Measurements from ENCODE around the gene ZBTB38. TPM values are rescaled to one million over a fixed set of nuclear protein-coding genes. Genes with fewer than 3 reads are reported as not detected.

The ZBTB38 gene
- total and polyA plus RNA-seq, 2 experiments from 2014 or later, result 8.7 to 11.5 TPM

DNA sequence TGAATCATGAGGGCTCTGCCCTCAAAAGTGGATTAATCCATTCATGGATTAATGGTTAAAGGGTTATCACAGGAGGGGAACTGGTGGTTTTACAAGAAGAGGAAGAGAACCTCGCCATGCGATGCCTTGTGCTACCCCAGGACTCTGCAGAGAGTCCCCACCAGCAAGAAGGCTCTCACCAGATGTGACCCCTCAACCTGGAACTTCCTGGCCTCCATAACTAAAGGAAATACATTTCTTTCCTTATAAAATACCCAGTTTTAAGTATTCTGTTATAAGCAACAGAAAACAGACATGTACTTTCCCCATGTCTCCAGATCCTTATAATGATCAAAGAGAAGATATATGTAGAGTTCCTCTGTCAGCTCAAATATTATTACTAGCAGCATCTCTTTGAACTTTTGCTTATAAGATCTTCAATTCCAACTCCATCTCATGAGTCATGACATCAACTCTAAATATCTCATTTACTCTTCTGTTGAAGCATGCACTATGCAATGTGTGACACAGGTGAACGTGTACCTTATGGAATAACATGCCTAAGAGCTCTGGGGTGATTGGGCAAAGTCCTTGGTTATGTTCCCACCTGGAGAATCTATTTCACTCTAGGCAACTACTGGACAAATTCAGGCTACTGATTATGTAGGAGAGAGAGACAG lies 37.5 kb upstream of the ZBTB38 start:
- Mint-ChIP-seq H3K27me3 (ENCODE audit: insufficient read depth, low read depth, poor library complexity) (peaks cover 5% of the 10 kb centered on the region), H3K4me3 (no peak overlapping the region), H3K9me3 (no peaks in the 10 kb centered on the region; the same call in 2 of the 3 replicates), H3K27ac (no peak overlapping the region), H3K36me3 (ENCODE audit: low read depth) (no peaks in the 10 kb centered on the region), H3K4me1 (peaks cover 31% of the 10 kb centered on the region)
- no peaks in the 10 kb centered on the region for H3K36me3 ChIP-seq (ENCODE audit: insufficient read depth)
- H3K4me1 ChIP-seq (ENCODE audit: insufficient read depth), result peaks cover 19% of the 10 kb centered on the region
- H2AFZ ChIP-seq, result no peak overlapping the region
- DNase-seq (ENCODE audit: low spot score) (no peak), ATAC-seq (no peak)
- H3K27ac ChIP-seq (ENCODE audit: low read depth), result no peak overlapping the region
- no peak overlapping the region for H3K4me3 ChIP-seq
- peaks cover 6% of the 10 kb centered on the region; the same call in 1 of the 2 replicates for H3K9me2 ChIP-seq (ENCODE audit: insufficient read depth)
- no peaks in the 10 kb centered on the region for H3K79me2 ChIP-seq (replicated peaks; ENCODE audit: insufficient read depth)
- no peak overlapping the region for H3K4me2 ChIP-seq
- no peaks in the 10 kb centered on the region for H3K27me3 ChIP-seq (ENCODE audit: insufficient read depth)
- H3F3A ChIP-seq (replicated peaks; ENCODE audit: low read depth), result no peaks in the 10 kb centered on the region
- TF ChIP-seq ZNF114 (CRISPR knock-in tag; IDR thresholded peaks at IDR 0.05) (no peak), CREB1 (CRISPR knock-in tag; IDR thresholded peaks at IDR 0.05; ENCODE audit: low read depth) (no peak), JUNB (IDR thresholded peaks at IDR 0.05; ENCODE audit: unreplicated experiment) (no peak), POLR2AphosphoS5 (IDR thresholded peaks at IDR 0.05; ENCODE audit: low read depth) (no peak), ZNF331 (CRISPR knock-in tag; IDR thresholded peaks at IDR 0.05; ENCODE audit: low read depth) (no peak), NANOG (IDR thresholded peaks at IDR 0.05; ENCODE audit: borderline replicate concordance) (no peak), STAT1 (IDR thresholded peaks at IDR 0.05; ENCODE audit: unreplicated experiment) (no peak)
- TF ChIP-seq, protein P1, sequence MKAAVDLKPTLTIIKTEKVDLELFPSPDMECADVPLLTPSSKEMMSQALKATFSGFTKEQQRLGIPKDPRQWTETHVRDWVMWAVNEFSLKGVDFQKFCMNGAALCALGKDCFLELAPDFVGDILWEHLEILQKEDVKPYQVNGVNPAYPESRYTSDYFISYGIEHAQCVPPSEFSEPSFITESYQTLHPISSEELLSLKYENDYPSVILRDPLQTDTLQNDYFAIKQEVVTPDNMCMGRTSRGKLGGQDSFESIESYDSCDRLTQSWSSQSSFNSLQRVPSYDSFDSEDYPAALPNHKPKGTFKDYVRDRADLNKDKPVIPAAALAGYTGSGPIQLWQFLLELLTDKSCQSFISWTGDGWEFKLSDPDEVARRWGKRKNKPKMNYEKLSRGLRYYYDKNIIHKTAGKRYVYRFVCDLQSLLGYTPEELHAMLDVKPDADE (IDR thresholded peaks at IDR 0.05), result no peak
- TF ChIP-seq, protein P2, sequence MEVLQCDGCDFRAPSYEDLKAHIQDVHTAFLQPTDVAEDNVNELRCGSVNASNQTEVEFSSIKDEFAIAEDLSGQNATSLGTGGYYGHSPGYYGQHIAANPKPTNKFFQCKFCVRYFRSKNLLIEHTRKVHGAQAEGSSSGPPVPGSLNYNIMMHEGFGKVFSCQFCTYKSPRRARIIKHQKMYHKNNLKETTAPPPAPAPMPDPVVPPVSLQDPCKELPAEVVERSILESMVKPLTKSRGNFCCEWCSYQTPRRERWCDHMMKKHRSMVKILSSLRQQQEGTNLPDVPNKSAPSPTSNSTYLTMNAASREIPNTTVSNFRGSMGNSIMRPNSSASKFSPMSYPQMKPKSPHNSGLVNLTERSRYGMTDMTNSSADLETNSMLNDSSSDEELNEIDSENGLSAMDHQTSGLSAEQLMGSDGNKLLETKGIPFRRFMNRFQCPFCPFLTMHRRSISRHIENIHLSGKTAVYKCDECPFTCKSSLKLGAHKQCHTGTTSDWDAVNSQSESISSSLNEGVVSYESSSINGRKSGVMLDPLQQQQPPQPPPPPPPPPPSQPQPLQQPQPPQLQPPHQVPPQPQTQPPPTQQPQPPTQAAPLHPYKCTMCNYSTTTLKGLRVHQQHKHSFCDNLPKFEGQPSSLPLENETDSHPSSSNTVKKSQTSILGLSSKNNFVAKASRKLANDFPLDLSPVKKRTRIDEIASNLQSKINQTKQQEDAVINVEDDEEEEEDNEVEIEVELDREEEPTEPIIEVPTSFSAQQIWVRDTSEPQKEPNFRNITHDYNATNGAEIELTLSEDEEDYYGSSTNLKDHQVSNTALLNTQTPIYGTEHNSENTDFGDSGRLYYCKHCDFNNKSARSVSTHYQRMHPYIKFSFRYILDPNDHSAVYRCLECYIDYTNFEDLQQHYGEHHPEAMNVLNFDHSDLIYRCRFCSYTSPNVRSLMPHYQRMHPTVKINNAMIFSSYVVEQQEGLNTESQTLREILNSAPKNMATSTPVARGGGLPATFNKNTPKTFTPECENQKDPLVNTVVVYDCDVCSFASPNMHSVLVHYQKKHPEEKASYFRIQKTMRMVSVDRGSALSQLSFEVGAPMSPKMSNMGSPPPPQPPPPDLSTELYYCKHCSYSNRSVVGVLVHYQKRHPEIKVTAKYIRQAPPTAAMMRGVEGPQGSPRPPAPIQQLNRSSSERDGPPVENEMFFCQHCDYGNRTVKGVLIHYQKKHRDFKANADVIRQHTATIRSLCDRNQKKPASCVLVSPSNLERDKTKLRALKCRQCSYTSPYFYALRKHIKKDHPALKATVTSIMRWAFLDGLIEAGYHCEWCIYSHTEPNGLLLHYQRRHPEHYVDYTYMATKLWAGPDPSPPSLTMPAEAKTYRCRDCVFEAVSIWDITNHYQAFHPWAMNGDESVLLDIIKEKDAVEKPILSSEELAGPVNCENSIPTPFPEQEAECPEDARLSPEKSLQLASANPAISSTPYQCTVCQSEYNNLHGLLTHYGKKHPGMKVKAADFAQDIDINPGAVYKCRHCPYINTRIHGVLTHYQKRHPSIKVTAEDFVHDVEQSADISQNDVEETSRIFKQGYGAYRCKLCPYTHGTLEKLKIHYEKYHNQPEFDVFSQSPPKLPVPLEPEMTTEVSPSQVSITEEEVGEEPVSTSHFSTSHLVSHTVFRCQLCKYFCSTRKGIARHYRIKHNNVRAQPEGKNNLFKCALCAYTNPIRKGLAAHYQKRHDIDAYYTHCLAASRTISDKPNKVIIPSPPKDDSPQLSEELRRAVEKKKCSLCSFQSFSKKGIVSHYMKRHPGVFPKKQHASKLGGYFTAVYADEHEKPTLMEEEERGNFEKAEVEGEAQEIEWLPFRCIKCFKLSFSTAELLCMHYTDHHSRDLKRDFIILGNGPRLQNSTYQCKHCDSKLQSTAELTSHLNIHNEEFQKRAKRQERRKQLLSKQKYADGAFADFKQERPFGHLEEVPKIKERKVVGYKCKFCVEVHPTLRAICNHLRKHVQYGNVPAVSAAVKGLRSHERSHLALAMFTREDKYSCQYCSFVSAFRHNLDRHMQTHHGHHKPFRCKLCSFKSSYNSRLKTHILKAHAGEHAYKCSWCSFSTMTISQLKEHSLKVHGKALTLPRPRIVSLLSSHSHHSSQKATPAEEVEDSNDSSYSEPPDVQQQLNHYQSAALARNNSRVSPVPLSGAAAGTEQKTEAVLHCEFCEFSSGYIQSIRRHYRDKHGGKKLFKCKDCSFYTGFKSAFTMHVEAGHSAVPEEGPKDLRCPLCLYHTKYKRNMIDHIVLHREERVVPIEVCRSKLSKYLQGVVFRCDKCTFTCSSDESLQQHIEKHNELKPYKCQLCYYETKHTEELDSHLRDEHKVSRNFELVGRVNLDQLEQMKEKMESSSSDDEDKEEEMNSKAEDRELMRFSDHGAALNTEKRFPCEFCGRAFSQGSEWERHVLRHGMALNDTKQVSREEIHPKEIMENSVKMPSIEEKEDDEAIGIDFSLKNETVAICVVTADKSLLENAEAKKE (CRISPR knock-in tag; IDR thresholded peaks at IDR 0.05), result no peak
- TF ChIP-seq, protein P3, sequence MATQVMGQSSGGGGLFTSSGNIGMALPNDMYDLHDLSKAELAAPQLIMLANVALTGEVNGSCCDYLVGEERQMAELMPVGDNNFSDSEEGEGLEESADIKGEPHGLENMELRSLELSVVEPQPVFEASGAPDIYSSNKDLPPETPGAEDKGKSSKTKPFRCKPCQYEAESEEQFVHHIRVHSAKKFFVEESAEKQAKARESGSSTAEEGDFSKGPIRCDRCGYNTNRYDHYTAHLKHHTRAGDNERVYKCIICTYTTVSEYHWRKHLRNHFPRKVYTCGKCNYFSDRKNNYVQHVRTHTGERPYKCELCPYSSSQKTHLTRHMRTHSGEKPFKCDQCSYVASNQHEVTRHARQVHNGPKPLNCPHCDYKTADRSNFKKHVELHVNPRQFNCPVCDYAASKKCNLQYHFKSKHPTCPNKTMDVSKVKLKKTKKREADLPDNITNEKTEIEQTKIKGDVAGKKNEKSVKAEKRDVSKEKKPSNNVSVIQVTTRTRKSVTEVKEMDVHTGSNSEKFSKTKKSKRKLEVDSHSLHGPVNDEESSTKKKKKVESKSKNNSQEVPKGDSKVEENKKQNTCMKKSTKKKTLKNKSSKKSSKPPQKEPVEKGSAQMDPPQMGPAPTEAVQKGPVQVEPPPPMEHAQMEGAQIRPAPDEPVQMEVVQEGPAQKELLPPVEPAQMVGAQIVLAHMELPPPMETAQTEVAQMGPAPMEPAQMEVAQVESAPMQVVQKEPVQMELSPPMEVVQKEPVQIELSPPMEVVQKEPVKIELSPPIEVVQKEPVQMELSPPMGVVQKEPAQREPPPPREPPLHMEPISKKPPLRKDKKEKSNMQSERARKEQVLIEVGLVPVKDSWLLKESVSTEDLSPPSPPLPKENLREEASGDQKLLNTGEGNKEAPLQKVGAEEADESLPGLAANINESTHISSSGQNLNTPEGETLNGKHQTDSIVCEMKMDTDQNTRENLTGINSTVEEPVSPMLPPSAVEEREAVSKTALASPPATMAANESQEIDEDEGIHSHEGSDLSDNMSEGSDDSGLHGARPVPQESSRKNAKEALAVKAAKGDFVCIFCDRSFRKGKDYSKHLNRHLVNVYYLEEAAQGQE (IDR thresholded peaks at IDR 0.05; ENCODE audit: unreplicated experiment), result no peak
- TF ChIP-seq, protein P4, sequence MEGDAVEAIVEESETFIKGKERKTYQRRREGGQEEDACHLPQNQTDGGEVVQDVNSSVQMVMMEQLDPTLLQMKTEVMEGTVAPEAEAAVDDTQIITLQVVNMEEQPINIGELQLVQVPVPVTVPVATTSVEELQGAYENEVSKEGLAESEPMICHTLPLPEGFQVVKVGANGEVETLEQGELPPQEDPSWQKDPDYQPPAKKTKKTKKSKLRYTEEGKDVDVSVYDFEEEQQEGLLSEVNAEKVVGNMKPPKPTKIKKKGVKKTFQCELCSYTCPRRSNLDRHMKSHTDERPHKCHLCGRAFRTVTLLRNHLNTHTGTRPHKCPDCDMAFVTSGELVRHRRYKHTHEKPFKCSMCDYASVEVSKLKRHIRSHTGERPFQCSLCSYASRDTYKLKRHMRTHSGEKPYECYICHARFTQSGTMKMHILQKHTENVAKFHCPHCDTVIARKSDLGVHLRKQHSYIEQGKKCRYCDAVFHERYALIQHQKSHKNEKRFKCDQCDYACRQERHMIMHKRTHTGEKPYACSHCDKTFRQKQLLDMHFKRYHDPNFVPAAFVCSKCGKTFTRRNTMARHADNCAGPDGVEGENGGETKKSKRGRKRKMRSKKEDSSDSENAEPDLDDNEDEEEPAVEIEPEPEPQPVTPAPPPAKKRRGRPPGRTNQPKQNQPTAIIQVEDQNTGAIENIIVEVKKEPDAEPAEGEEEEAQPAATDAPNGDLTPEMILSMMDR (conservative IDR thresholded peaks at IDR 0.05; ENCODE audit: low read depth in 2 of 2), result no peak
- no peaks in the 10 kb centered on the region for H4K20me1 ChIP-seq (replicated peaks; ENCODE audit: insufficient read depth)

Data from GM23338 (cell line).